ENCODE results near the gene TSSC4.
A peak's percentile ranks its signal among the peaks of the same experiment; 100 is the strongest.

TSSC4 gene

DNA sequence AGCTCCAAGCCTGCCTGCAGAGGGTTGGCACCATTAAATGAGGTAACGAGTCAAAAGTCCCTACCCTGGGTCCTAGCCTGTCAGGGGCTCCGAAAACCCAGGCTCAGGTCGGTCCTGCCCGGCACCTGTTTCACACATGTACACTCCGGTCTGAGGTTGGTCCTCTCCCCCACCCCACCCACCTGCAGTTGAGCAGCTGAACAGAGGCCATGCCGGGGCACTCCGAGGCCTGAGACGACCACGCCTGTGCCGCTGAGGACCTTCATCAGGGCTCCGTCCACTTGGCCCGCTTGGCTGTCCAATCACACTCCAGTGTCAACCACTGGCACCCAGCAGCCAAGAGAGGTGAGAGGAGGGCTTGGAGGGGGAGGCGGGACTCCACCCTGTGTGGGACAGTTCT lies 1.6 kb downstream of the TSSC4 start:
- DNase-seq = no peak

DNA sequence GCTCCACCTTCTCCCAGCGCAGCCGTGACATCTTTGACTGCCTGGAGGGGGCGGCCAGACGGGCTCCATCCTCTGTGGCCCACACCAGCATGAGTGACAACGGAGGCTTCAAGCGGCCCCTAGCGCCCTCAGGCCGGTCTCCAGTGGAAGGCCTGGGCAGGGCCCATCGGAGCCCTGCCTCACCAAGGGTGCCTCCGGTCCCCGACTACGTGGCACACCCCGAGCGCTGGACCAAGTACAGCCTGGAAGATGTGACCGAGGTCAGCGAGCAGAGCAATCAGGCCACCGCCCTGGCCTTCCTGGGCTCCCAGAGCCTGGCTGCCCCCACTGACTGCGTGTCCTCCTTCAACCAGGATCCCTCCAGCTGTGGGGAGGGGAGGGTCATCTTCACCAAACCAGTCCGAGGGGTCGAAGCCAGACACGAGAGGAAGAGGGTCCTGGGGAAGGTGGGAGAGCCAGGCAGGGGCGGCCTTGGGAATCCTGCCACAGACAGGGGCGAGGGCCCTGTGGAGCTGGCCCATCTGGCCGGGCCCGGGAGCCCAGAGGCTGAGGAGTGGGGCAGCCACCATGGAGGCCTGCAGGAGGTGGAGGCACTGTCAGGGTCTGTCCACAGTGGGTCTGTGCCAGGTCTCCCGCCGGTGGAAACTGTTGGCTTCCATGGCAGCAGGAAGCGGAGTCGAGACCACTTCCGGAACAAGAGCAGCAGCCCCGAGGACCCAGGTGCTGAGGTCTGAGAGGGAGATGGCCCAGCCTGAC lies 2.5 kb downstream of the TSSC4 start:
- no peak for DNase-seq

DNA sequence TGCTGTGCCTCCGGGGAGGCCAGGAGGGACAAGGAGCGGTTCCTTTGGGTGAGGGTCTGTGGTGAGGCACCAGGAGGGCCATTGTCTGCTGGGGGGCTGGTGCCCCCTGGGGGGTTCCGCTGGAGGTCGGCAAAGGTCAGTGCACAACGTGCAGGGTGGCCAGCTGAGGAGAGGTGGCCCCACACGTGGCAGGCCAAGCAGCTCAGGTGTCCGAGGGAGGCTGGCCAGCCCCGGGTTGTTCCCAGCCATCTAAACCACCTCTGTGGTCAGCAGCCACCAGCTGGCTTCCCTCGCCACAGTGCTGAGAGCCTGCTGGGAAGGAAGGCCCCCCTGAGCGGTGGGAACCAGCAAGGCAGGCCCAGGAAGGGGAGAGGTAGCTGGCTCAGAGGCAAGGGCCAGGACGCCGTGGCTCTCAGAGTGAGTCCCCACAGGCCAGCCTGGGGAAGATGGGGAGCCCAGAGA lies 4.2 kb downstream of the TSSC4 start:
- DNase-seq = no peak

DNA sequence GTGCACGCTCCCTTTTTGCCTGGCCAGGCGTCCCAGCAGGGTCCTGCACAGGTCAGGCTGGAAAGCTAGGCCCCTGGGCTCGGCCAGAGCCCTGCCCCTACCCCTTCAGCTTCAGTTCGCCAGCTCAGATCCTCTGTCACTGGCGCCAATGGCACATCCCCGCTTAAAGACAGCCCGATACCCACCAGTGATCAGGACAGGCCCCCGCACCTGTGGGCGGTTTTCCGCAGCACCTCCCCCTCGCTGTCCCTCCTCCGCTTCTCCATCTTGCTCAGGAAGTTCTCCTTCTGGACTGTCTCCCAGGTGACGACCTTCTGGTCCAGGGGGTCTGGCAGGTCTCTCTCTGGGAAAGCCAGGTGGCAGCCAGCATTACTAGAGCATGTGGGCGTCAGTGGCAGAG lies 5.9 kb downstream of the TSSC4 start:
- DNase-seq = no peak

DNA sequence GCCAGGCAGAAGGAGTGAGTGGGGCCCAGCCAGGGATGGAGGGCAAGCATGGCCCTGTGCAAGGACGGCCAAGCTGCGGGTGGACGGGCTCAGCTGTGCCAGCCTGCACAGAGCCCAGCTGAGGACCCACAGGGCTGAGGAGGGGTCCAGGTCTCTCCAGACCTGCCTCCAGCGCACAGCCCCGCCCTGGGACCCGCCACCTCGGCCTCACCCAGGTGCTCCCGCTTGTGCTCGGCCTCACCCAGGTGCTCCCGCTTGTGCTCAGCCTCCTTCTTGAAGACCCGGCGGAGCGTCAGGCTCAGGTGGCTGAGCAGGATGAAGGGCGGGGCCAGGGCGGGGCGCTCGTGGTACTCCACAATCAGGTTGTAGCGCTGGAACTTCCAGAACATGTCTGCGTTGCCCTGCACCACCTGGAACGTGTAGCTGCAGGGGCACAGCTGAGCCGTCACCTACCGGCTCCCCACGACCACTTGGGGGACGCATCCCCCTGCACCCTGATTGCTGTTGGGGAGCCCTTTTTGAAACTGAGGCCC lies 6.4 kb downstream of the TSSC4 start:
- DNase-seq = no peak

DNA sequence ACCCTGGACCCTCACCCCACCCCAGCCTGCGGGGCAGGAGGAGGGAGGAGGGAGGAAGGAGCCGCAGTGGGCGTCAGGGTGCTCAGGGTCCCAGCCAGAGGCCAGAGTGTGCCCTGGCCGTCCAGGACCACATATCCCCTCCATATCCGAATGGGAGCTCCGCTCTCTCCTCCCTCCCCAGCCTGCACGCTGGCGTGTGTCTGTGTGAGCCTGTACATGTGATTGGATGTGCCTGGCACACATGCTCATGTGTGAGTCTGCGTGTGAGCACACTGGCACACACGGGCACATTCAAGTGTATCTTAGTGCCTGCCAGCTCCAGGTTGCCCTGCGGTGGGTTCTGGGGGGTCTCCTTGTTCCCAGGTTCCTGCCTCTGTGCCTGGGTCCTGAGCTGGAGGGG lies 8.1 kb downstream of the TSSC4 start:
- no peak for DNase-seq

DNA sequence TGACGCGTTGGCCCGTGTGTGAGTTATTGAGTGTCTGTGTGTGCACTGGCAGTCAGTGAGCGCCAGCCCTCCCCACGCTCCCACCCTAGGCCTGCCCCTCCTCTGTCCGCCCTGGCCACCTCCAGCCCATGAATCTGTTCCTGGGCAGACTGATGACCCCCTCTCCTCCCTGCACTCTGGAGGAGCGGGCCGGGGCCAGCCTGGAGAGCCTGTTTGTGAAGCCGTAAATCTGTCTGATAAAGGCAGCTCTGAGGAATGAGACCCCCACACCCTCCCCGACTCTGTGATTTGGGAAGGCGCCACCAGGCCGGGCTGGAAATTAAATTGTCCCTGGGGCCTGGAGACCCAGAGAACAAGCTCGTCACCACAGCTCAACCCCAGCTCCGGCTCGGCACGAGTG lies 8.6 kb downstream of the TSSC4 start:
- no peak for DNase-seq

DNA sequence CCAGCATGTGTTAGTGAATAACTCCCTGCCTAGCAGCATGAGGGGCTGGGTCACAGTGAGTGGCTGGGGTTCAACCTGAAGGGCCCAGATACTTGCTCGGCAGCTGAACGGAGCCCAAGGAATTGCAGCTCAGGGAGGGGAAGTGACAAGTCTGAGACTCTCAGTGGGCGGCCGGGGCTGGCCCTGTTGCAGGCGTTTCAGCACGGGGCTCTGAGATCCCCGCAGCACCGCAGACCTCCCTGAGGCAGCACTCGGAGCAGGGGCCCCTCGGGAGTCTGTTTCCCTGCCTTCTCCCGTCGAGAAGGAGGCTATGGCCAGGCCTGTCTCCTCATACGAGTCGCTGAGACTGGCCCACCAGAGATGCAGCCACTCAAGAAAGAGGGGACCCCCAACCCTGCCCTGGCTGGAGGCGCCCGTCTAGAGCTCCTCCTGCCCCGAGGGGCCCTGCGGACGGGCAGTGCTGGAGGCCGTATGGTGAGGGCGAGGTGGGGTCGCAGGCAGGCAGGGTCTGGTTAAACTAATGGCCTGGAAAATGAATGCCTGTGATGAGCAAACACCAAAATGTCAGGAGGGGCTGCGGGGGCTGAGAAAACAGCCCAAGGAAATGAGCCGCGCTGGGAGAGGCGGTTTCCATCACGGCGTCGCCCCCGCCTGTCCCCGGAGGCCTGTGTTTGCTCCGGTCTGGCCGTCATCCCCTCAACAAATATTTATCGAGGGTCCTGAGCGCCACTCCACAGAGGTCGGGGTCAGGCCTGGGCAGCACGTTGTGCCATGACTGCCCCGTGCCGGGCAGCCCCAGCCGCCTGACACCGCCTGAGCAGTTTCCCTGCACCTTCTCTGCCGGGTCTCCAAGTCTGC lies 9.3 kb downstream of the TSSC4 start:
- no peak for DNase-seq

DNA sequence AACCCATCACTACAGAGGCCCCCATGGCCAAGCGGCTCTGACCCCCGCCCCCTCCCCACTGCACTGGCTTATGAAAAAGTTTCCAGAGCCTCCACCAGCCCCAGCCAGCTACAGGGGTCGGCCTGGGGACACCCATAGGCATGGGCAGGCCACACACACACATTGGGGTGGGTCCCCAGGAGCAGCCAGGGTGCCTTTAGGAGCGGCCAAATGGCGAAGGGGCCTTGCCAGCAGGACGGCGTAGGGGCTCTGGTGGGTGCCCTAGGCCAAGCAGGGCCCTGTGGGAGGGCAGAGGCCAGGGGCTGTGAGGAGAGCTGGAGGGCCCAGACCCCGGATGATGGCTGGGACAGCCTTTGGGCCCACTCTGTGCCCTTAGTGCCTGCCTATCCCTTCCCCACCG lies 10.1 kb downstream of the TSSC4 start:
- no peak for DNase-seq

DNA sequence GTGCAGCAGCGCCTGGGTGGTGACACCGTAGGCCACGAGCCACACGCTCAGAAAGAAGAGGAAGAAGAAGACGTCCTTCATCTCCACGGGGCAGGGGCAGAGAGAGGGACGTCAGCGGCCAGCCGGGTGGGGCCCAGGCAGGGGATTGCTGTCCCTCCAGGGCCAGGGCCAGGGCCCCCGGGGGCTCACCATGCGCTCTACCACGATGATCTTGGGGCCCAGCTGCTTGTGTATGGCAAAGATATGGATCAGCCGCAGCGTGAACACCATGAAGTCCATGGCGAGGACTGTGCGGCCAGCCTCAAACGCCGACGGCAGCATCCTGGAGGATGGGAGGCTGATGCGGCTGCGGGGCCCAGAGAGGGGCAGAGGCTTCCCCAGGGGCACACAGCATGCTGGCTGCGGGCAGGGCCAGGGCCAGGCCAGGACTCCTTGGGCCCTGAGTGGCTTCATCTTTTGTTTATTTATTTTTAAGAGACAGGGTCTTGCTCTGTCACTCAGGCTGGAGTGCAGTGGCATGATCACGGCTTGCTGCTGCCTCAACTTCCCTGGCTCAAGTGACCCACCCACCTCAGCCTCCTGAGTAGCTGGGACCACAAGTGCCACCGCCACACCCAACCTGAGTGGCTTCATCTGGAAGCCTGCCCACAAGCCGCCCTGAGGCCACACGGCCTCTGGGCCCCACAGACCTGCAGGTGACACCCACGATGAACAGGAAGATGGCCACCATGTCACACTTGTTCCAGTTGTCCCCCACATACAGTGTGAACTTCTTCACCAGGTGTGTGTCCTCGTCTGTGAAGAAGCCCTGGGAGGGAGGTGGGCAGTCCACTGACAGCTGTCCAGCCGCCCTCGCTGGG lies 11.1 kb downstream of the TSSC4 start:
- no peak for DNase-seq

DNA sequence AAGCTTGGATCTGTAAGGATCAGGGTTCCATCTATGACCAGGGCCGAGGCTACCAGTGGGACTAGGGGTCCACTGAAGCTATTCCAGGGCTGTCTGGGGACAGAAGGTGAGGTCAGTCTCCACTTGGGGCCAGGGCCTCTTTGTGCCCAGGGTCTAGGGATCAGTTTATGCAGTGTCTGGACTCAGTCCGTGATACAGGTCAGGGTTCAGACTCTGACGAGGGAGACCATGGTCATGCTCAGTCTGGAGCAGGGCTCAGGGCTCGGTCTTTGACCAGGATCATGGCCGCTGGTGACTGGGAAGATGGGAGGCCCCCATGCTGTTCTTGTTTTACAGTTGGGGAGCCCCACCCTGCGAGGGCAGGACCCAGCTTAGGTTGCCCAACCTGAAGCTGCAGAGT lies 11.8 kb downstream of the TSSC4 start:
- DNase-seq = no peak

DNA sequence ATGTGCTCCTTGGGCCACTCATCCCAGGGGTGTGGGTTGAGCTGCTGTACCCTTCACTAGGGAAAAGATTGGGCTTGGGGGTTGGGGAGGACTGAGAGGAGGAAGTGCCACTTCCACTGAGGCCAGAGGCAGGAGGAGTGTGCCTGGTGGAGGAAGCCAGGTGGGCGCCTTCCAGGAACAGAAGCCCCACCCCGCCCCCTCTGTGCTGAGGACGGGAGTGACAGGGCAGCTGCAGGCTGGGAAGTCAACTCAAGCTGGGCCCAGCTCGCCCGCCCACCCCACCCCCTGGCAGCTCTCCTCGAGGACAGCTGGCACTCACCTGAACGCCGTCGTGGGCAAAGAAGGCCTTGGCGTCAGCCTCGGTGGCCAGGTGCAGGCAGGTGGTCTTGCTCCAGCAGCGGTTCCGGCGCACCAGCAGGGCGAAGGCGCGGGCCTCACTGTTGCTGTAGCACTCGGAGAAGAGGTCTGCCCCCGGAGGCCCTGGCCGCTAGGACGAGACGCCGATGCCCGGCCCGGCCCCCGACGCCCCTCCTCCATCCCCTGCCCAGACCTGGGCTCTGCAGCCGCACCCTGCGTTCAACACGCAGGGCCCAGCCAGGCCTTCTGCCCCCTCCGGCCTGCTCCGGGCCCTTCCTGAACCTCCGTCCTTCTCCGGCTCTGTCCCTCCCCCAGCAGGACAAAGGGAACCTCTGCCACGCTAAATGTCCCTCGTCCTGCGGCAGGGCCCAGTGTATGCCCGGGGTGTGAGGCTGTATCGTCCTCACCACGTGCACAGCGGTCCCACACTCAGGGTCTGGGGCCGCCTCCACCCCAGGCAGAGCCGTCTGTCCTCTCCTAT lies 13.4 kb downstream of the TSSC4 start:
- DNase-seq = no peak

DNA sequence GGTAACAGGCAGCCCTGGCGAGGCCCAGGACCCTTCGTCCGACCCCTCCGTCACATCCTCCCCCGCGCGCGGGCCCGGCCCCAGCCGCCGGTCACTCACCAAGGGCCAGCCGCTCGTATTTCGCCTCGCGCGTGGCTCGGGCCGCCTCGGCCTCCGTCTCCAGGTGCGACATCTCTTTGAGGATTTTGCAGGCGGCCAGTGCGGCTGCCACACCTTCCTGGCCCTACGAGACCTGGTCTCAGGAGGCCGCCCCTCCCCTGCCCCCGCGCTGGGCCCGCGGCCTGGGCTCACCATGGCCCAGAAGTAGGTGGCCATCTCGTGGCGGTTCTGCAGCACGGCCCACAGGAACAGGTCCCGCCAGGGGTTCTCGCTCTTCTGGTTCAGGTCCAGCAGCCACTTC lies 14.1 kb downstream of the TSSC4 start:
- DNase-seq = no peak

DNA sequence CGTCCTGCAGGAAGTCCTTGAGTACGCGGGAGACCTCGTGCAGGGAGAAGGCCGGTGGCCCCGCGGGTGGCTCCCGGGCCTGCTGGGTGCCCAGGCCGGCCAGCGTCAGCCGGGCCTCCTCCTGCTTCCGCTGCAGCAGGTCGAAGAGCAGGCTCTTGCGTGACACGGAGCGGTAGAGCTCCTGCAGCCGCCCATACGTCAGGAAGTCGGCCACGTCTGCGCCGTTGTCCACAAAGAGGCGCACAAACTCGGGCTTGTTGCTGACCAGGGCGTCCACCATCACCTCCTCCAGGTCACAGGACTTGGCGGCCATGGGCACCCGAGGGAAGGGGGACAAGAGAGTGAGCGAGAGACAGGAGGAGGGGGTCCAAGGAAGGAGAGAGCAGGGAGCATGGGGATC lies 14.6 kb downstream of the TSSC4 start:
- DNase-seq = no peak

DNA sequence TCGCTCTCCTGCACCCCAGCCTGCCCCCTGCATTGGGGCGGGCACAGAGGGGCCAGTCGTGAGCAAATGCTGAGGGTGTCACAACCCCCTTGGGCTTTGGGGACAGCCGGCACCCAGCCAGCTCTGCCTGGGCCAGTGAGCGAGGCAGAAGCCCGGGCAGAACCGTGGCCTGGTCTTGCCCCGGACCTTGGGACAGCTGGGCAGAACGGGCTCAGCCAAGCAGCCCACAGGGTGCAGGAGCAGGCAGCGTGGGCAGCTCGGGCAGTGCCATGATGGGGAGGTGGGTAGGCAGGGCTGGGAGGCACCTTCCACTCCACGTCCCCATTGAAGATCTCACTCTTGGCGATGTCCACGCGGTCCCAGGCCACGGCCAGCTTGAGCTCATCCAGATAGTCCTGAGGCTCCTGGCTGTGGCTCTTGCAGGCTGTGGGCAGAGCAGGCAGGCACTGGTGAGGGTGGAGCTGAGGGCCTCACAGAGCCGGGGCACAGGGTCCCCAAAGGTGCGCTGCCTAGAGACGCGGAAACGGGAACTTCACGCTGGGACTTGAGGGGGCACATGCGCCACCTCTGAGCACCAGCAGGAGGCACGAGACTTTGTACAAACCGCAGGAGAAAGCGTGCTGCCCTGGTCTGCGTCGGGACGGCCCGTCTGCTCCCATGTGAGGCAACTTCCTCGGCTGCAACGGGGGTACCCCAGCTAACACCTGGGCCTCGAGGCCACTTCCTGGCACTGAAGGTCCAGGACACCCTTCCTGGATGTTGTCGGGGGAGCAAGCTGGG lies 15.2 kb downstream of the TSSC4 start:
- DNase-seq = no peak

DNA sequence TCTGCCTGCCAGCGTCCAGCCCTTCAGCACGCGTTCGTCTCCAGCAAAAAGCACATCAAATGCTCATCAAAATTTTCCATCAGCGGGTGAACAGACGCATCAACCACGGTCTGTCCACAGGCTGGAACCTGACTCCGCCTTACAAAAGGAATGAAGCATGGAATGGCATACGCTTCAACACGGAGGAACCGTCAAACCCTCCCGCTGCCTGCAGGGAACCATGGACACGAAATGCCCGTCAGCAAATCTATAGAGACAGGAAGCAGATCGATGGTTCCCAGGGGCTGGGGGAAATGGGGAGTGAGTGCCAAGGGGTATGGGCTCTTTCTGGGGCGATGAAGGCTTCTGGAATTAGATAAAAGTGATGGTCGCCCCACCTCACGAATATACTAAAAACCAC lies 16.2 kb downstream of the TSSC4 start:
- no peak for DNase-seq

DNA sequence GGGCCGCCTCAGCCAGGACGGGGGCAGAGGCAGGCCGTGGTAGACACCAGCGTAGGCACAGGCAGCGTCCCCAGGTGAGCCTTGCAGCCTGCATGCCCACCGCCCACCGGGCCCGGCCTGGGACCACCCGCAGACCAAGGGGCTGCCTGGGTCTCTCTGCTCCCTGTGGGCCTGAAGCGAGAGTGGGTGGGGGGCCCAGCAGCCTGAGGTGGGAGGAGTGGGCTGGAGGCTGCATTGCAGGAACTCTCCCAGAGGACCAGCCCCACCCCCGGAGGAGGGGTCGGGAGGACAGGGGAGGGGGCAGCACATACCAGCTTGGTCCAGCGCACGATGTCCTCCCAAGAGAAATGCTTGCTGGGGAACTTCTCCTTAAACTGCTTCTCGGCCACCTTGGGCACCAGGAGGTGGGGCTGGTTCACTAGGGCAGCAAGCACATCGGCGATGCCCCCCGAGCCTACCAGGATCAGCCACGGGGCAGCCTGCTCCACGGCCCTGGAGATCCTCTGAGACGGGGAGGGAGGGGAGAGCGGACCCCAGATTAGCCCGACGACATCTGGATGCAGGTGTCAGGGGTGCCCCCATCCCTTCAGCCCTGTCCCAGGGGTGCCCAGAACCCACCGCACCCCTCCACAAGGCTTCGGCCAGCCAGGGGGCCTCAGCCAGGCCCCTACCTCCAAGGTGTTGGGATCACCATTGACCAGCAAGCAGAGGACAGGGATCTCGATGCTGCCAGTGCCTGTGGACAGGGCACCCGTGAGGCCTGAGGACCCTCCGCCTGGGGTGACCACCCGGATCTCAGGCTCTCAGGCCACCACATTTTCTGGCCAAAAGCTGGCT lies 17.5 kb downstream of the TSSC4 start:
- no peak for DNase-seq

DNA sequence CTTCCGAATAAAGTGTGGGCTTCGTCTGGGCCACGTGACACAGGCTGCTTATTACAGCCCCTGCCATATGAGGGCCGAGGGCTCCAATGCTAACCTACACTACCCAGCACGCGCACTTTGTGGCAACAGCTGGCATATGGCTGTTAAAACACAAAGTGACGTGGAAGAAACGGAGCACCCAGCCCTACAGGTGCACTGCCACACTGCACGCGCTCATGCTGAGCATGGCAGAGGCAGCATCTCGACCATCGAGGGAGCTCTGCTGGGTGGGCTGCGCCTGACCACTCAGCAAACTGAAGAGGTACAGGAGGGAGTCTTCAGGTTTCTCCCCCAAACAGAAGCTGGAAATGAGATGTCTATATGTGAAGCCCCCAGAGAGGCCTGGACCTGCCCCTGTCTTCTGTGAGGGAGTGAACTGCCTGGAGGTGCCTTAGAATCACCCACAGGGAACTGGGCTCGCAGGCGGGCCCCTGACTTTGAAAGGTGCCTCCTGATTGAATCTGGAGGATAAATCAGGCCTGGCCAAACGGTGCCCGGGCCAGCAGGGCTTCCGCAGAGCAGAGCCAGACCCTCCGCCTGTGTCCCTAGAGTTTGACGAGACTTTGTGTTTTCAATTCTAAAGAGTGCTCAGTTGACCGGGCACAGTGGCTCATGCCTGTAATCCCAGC lies 18.3 kb downstream of the TSSC4 start:
- DNase-seq = no peak

DNA sequence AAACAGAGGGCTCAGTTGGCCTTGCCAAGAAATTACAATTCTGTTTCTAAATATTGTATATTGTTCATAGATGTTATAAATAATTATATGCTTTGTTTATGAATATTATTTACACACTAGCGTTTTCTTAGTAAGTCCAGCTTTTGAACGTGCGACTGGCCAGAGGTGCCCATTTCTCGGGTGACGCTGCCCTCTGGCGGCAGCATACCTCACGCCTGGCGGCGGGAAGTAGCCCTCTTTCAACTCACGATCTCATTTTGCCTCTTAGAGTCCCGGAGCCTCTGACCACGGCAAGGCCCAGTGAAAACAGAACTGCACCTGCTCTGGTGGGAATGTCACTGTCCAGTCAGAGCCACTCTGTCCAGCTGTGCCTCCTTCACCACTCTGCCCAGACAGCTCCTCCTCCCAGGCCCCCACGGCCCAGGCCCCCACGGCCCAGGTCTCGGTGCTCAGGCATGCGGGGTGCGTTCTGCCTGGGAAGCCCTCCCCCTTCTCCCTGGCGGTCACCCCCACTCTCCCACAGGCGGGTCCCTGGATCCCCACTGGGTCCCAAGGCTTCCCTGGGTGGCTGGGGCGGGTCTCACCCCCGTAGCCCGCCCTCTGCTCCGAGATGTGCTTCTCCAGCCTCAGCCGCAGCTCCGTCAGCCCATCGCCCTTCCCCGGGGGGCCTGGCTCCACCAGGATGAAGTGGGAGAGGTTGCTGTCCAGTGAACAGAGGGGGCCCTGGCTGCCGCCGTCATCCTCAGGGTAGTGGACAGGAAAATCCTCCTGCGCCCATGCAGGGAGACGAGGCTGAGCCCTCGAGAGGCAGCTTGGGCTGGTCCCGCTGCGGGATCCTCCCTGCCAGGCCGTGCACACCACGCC lies 19.3 kb downstream of the TSSC4 start:
- DNase-seq = peak; percentile 20
